IMR-90 (cell line): Measurements from ENCODE around the gene GALNT7. TPM values are rescaled to one million over a fixed set of nuclear protein-coding genes. Genes with fewer than 3 reads are reported as not detected.

Experiments
- ATAC-seq: fragments of 200-7000 bp; cut with Tn5 transposase; 2 replicates; pipeline ENCODE4 v1.9.1; 2020; ENCODE audit warnings: low read depth, mild to moderate bottlenecking, moderate library complexity
- BruUV-seq: library from RNA; stranded (reverse); fragments of 400-500 nt; replicated peaks from 2 replicates; lab custom pipeline; 2021; lab: Mats Ljungman, UMichigan
- CTCF ChIA-PET: fragments of 300-600 bp; formaldehyde crosslinking; extraction: SDS; loops from one replicate; lab custom pipeline; 2021; ENCODE audit warnings: antibody characterized with exemption; lab: Yijun Ruan, JAX
- POLR2A ChIA-PET: fragments of 300-600 bp; sonication (Branson Sonifier 250); formaldehyde crosslinking; loops from one replicate; lab custom pipeline; 2022; ENCODE audit warnings: antibody characterized with exemption; ENCODE audit not compliant: unreplicated experiment; lab: Charles Lee
- DNase-seq: peaks from one replicate; pipeline ENCODE4 v3.0.0; 2013
- H2AFZ ChIP-seq: replicated peaks from 2 replicates; pipeline ENCODE3; 2013; ENCODE audit warnings: low read length, mild to moderate bottlenecking; ENCODE audit not compliant: poor library complexity
- H2AK5ac ChIP-seq: 2 replicates; pipeline ENCODE4 v1.6.1; 2013; ENCODE audit warnings: low read depth, low read length, inconsistent platforms
- H2AK9ac ChIP-seq: replicated peaks from 2 replicates; pipeline ENCODE3; 2013; ENCODE audit warnings: mild to moderate bottlenecking, low read depth, low read length, moderate library complexity; ENCODE audit not compliant: poor library complexity
- H2BK120ac ChIP-seq: 2 replicates; pipeline ENCODE4 v1.6.1; 2013; ENCODE audit warnings: low read depth, low read length, inconsistent platforms
- H2BK15ac ChIP-seq: 3 replicates; pipeline ENCODE4 v1.6.1; 2013; ENCODE audit warnings: low read depth, low read length, inconsistent platforms
- H2BK20ac ChIP-seq: 2 replicates; pipeline ENCODE4 v1.6.1; 2013; ENCODE audit warnings: low read depth, mild to moderate bottlenecking, inconsistent platforms, low read length, moderate library complexity
- H2BK5ac ChIP-seq: 2 replicates; pipeline ENCODE4 v1.6.1; 2013; ENCODE audit warnings: mild to moderate bottlenecking, low read depth, low read length, inconsistent platforms; ENCODE audit not compliant: poor library complexity, severe bottlenecking
- H3K14ac ChIP-seq: replicated peaks from 2 replicates; pipeline ENCODE4 v1.6.1; 2013; ENCODE audit warnings: low read depth, low read length, inconsistent platforms
- H3K18ac ChIP-seq: 2 replicates; pipeline ENCODE4 v1.6.1; 2013; ENCODE audit warnings: low read depth, low read length, control low read depth
- H3K23ac ChIP-seq: 2 replicates; pipeline ENCODE4 v1.6.1; 2013; ENCODE audit warnings: low read depth, low read length, inconsistent platforms
- H3K27ac ChIP-seq: 2 replicates; pipeline ENCODE4 v1.5.1; 2013; ENCODE audit warnings: mild to moderate bottlenecking, control low read depth, low read length; ENCODE audit not compliant: insufficient read depth
- H3K27me3 ChIP-seq: 2 replicates; pipeline ENCODE4 v1.6.1; 2013; ENCODE audit warnings: low read length; ENCODE audit not compliant: control insufficient read depth, insufficient read depth
- H3K36me3 ChIP-seq: 2 replicates; pipeline ENCODE4 v1.6.1; 2013; ENCODE audit warnings: low read length, mixed read lengths; ENCODE audit not compliant: control insufficient read depth, insufficient read depth
- H3K4ac ChIP-seq: 2 replicates; pipeline ENCODE4 v1.6.1; 2013; ENCODE audit warnings: low read depth, low read length, inconsistent platforms
- H3K4me1 ChIP-seq: 2 replicates; pipeline ENCODE4 v1.6.1; 2013; ENCODE audit warnings: low read length, mixed read lengths; ENCODE audit not compliant: control insufficient read depth, insufficient read depth
- H3K4me2 ChIP-seq: 2 replicates; pipeline ENCODE4 v1.6.1; 2013; ENCODE audit warnings: low read depth, mild to moderate bottlenecking, control low read depth, low read length, moderate library complexity
- H3K4me3 ChIP-seq: 2 replicates; pipeline ENCODE4 v1.5.1; 2013; ENCODE audit warnings: low read depth, mild to moderate bottlenecking, control low read depth, low read length, moderate library complexity; ENCODE audit not compliant: insufficient read depth
- H3K56ac ChIP-seq: 2 replicates; pipeline ENCODE4 v1.6.1; 2013; ENCODE audit warnings: low read length, inconsistent platforms; ENCODE audit not compliant: insufficient read depth; ENCODE audit errors: extremely low read depth
- H3K79me1 ChIP-seq, 2 experiments: 2 replicates each; pipeline ENCODE4 v1.6.1; 2013; ENCODE audit warnings: low read length in 2 of 2, inconsistent platforms in 1 of 2, low read depth in 1 of 2
- H3K9ac ChIP-seq: 2 replicates; pipeline ENCODE4 v1.6.1; 2013; ENCODE audit warnings: low read depth, low read length, control low read depth
- H3K9me1 ChIP-seq: 2 replicates; pipeline ENCODE4 v1.6.1; 2013; ENCODE audit warnings: low read length, inconsistent platforms; ENCODE audit not compliant: insufficient read depth
- H3K9me3 ChIP-seq: 2 replicates; pipeline ENCODE4 v1.6.1; 2013; ENCODE audit warnings: low read length; ENCODE audit not compliant: control insufficient read depth, insufficient read depth
- H4K20me1 ChIP-seq: 2 replicates; pipeline ENCODE4 v1.6.1; 2013; ENCODE audit warnings: low read length, inconsistent platforms; ENCODE audit not compliant: insufficient read depth
- H4K5ac ChIP-seq: 2 replicates; pipeline ENCODE4 v1.6.1; 2013; ENCODE audit warnings: mild to moderate bottlenecking, low read depth, low read length, control low read depth
- H4K8ac ChIP-seq, 2 experiments: 2 replicates each; pipeline ENCODE4 v1.6.1; 2013; ENCODE audit warnings: low read depth in 2 of 2, low read length in 2 of 2, control low read depth in 1 of 2, inconsistent platforms in 1 of 2
- H4K91ac ChIP-seq: 2 replicates; pipeline ENCODE4 v1.6.1; 2013; ENCODE audit warnings: low read depth, low read length, inconsistent platforms; ENCODE audit not compliant: insufficient read depth
- BHLHE40 ChIP-seq: fragments of 150-350 bp; IDR thresholded peaks from 2 replicates; pipeline ENCODE4 v1.6.1; 2016; ENCODE audit warnings: mild to moderate bottlenecking, low read depth, low read length
- CEBPB ChIP-seq: IDR thresholded peaks from 2 replicates; pipeline ENCODE4 v1.6.1; 2012; ENCODE audit warnings: low read depth, low read length, improper control_type of control experiment
- CHD1 ChIP-seq: IDR thresholded peaks from 2 replicates; pipeline ENCODE4 v1.6.1; 2012; ENCODE audit warnings: low read depth, low read length, improper control_type of control experiment
- CTCF ChIP-seq: conservative IDR thresholded peaks from 2 replicates; pipeline ENCODE4 v1.5.1; 2012; ENCODE audit warnings: mild to moderate bottlenecking, low read depth, low read length, improper control_type of control experiment
- ELK1 ChIP-seq: fragments of 150-350 bp; IDR thresholded peaks from 2 replicates; pipeline ENCODE4 v1.6.1; 2016; ENCODE audit warnings: low read depth, mild to moderate bottlenecking, low read length, moderate library complexity, borderline replicate concordance
- FOS ChIP-seq: fragments of 150-350 bp; IDR thresholded peaks from 2 replicates; pipeline ENCODE4 v1.6.1; 2016; ENCODE audit warnings: low read depth, low read length
- MAFK ChIP-seq: IDR thresholded peaks from 2 replicates; pipeline ENCODE4 v1.6.1; 2012; ENCODE audit warnings: low read depth, low read length, improper control_type of control experiment
- MAZ ChIP-seq: IDR thresholded peaks from 2 replicates; pipeline ENCODE4 v1.6.1; 2012; ENCODE audit warnings: low read depth, mild to moderate bottlenecking, low read length, improper control_type of control experiment, moderate library complexity, borderline replicate concordance
- MXI1 ChIP-seq: IDR thresholded peaks from 2 replicates; pipeline ENCODE4 v1.6.1; 2012; ENCODE audit warnings: low read depth, mild to moderate bottlenecking, low read length, moderate library complexity, borderline replicate concordance
- NFE2L2 ChIP-seq: fragments of 150-350 bp; IDR thresholded peaks from 2 replicates; pipeline ENCODE4 v1.6.1; 2016; ENCODE audit warnings: low read depth, mild to moderate bottlenecking, low read length
- POLR2A ChIP-seq: IDR thresholded peaks from 2 replicates; pipeline ENCODE4 v1.6.1; 2012; ENCODE audit warnings: mild to moderate bottlenecking, low read depth, low read length
- RAD21 ChIP-seq: IDR thresholded peaks from 2 replicates; pipeline ENCODE4 v1.6.1; 2012; ENCODE audit warnings: low read length, improper control_type of control experiment
- RCOR1 ChIP-seq: IDR thresholded peaks from 2 replicates; pipeline ENCODE4 v1.6.1; 2012; ENCODE audit warnings: mild to moderate bottlenecking, low read length, improper control_type of control experiment; ENCODE audit not compliant: insufficient replicate concordance
- RFX5 ChIP-seq: IDR thresholded peaks from 2 replicates; pipeline ENCODE4 v1.8.0; 2012; ENCODE audit warnings: low read depth, mild to moderate bottlenecking, low read length, moderate library complexity
- SMC3 ChIP-seq: fragments of 150-350 bp; IDR thresholded peaks from 2 replicates; pipeline ENCODE4 v1.6.1; 2016; ENCODE audit warnings: low read depth, mild to moderate bottlenecking, antibody characterized with exemption, low read length, moderate library complexity
- USF2 ChIP-seq: fragments of 150-350 bp; IDR thresholded peaks from 2 replicates; pipeline ENCODE4 v1.6.1; 2017; ENCODE audit warnings: mild to moderate bottlenecking, antibody characterized with exemption, low read length, low read depth
- WGBS, 2 experiments: methylation state at CpG; one replicate each; pipeline versions ENCODE4 v1.1.5 to v1.1.7; 2013; ENCODE audit warnings: missing lambda C conversion rate in 2 of 2; ENCODE audit not compliant: insufficient read length in 1 of 2; ENCODE audit errors: extremely low coverage in 2 of 2; 5-methylcytosine and 5-hydroxymethylcytosine counted together
- dilution Hi-C: fragments of 300-500 bp; cut with HindIII; formaldehyde crosslinking; loops from one replicate; pipeline ENCODE4 v1.14.3; 2018; ENCODE audit warnings: low sequenced_read_pairs; ENCODE audit not compliant: unreplicated experiment
- in situ Hi-C: fragments of 300-500 bp; cut with MboI; formaldehyde crosslinking; loops from 3 replicates; pipeline ENCODE4 v1.14.3; 2019; ENCODE audit warnings: low sequenced_read_pairs, inconsistent platforms, mixed read lengths
- intact Hi-C: fragments of 100-400 bp; cut with micrococcal nuclease; formaldehyde crosslinking; loops from 2 replicates; pipeline ENCODE4 v1.10.0; 2022
- polyA plus RNA-seq, 3 experiments: library from polyadenylated mRNA; depleted of rRNA; stranded (reverse); fragments of >200 nt; gene quantifications; 2 replicates each; pipeline ENCODE4 v1.2.3, GENCODE V29; 2012; ENCODE audit warnings: low replicate concordance in 1 of 3
- total RNA-seq: library from RNA; depleted of rRNA; stranded (reverse); fragments of >200 nt; gene quantifications from 2 replicates; pipeline ENCODE4 v1.2.3, GENCODE V29; 2012

The GALNT7 gene
- total and polyA plus RNA-seq, 2 of the 4 experiments (the other 2 are of a cell fraction) = 19.1 to 31.2 TPM

GRCh38 chr4:173274744-173275143 lies 106.1 kb downstream of the GALNT7 start:
- Histone ChIP-seq H3K36me3 (no peaks in the 10 kb centered on the region), H3K4me2 (no peak overlapping the region), H3K27ac (no peak overlapping the region), H3K79me1 (no peaks in the 10 kb centered on the region), H3K56ac (no peak overlapping the region), H2AFZ (no peak overlapping the region), H3K23ac (no peak overlapping the region), H2BK120ac (no peak overlapping the region), H3K9ac (no peak overlapping the region), H4K20me1 (no peaks in the 10 kb centered on the region), H3K14ac (no peak overlapping the region), H2BK5ac (no peak overlapping the region), H2AK9ac (no peak overlapping the region), H2BK20ac (no peak overlapping the region), H3K4ac (no peak overlapping the region), H3K9me3 (peaks cover 2% of the 10 kb centered on the region; the same call in 1 of the 2 replicates), H4K5ac (no peak overlapping the region), H3K18ac (peak overlapping the region; percentile 20; the same call in 1 of the 2 replicates), H3K27me3 (no peaks in the 10 kb centered on the region), H3K9me1 (no peaks in the 10 kb centered on the region; the same call in 1 of the 2 replicates), H2BK15ac (no peak overlapping the region), H4K8ac (no peak overlapping the region), H2AK5ac (no peak overlapping the region), H3K4me3 (no peak overlapping the region), H4K91ac (no peak overlapping the region), H3K4me1 (peaks cover 2% of the 10 kb centered on the region)
- BruUV-seq = no TSS peak
- TF ChIP-seq CEBPB (no peak), USF2 (no peak), MAZ (no peak), RCOR1 (no peak), FOS (no peak), NFE2L2 (no peak), CHD1 (no peak), BHLHE40 (no peak), SMC3 (no peak), ELK1 (no peak), RFX5 (no peak), POLR2A (no peak), MAFK (no peak), MXI1 (no peak), CTCF (no peak), RAD21 (no peak)
- intact Hi-C loops = no loop called here
- dilution Hi-C loops = loop anchor here (25.0 kb wide), 1 partner anchor 262 kb away; no protein-coding TSS in a partner anchor
- POLR2A ChIA-PET = no interaction called here
- in situ Hi-C loops = no loop called here
- CTCF ChIA-PET = interaction anchor here (1.1 kb wide), 1 partner anchor 261 kb away, joined by 3 read pairs; no protein-coding TSS in a partner anchor
- DNase-seq (no peak), ATAC-seq (no peak)
- no CpG with 5 or more reads among the region's 4 CpGs for WGBS, 2 experiments
